ENCODE data around the gene SH3PXD2A. TPM values are rescaled to one million over a fixed set of nuclear protein-coding genes. Genes with fewer than 3 reads are reported as not detected.

SH3PXD2A gene
- total RNA-seq, 1 experiment from 2014 or later, result 4.5 TPM

DNA sequence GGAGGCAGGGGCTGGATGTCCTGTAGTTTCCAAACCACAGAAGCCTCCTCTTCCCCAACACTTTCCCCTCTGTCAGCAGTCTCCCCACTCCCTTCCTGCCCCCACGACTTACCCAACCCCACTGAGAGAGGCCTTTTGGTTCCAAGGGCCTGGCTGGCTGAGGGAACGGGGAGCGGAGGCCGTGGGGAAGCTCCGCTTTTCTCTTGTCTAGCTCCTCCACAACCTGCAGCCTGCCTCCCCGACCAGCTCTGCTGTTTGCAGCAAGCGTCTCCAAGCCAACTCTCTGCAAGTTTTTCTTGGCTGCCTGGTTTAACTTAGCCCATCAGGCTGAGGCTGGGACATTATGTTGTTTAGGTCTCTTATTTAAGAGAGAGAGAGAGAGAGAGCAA is 235.0 kb downstream of the SH3PXD2A start:
- WGBS (ENCODE audit: extremely low coverage, insufficient read length, low lambda C conversion rate), result no CpG with 5 or more reads among the region's 7 CpGs
- H4K91ac ChIP-seq (ENCODE audit: insufficient read length, low read depth, low read length), result no peak overlapping the region
- no peaks in the 10 kb centered on the region for H3K9me3 Mint-ChIP-seq

More for the DNA sequence above, 235.0 kb downstream of the SH3PXD2A start:
- Histone ChIP-seq H3K79me1 (ENCODE audit: insufficient read depth, low read depth, low read length, poor library complexity, severe bottlenecking) (no peaks in the 10 kb centered on the region), H3K18ac (ENCODE audit: insufficient read length, low read depth, low read length) (no peak overlapping the region), H2BK5ac (ENCODE audit: insufficient read length, low read length) (no peak overlapping the region), H3K14ac (ENCODE audit: insufficient read depth, low read length) (no peak overlapping the region; the same call in 1 of the 2 replicates), H4K5ac (ENCODE audit: insufficient read length, low read depth, low read length) (no peak overlapping the region), H3K4me2 (ENCODE audit: insufficient read depth, insufficient read length, low read length) (no peak overlapping the region), H3K56ac (ENCODE audit: insufficient read length, low read depth, low read length) (no peak overlapping the region), H3K79me2 (ENCODE audit: insufficient read depth, low read length) (no peaks in the 10 kb centered on the region), H3K27ac (ENCODE audit: insufficient read length, low read depth, low read length) (no peak overlapping the region), H2AK5ac (ENCODE audit: insufficient read length, low read length) (no peak overlapping the region), H3K27me3 (ENCODE audit: insufficient read depth, low read length) (no peaks in the 10 kb centered on the region), H3K9ac (ENCODE audit: extremely low read depth, insufficient read length, low read length) (no peak overlapping the region), H2BK15ac (ENCODE audit: low read depth, low read length) (no peak overlapping the region), H2BK20ac (ENCODE audit: low read depth, low read length, poor library complexity, severe bottlenecking) (no peak overlapping the region), H4K8ac (replicated peaks; ENCODE audit: insufficient read length, low read depth, low read length) (no peak overlapping the region), H2AFZ (ENCODE audit: low read length) (no peak overlapping the region), H4K20me1 (ENCODE audit: control insufficient read depth, insufficient read depth, insufficient read length) (no peaks in the 10 kb centered on the region), H3K23ac (ENCODE audit: insufficient read length, low read depth, low read length) (no peak overlapping the region), H3T11ph (ENCODE audit: low read length) (no peak overlapping the region), H3K4ac (ENCODE audit: low read depth, low read length) (no peak overlapping the region), H3K4me1 (ENCODE audit: insufficient read depth, low read length) (0 out of 2 replicates have a peak, but pooled peaks cover under 1% of the 10 kb centered on the region), H3K9me3 (ENCODE audit: control insufficient read depth, low read depth, low read length) (no peaks in the 10 kb centered on the region), H2BK120ac (ENCODE audit: low read depth, low read length, poor library complexity, severe bottlenecking) (no peak overlapping the region), H3K23me2 (ENCODE audit: insufficient read length, low read depth, low read length, poor library complexity, severe bottlenecking) (no peaks in the 10 kb centered on the region), H2BK12ac (ENCODE audit: insufficient read length, low read depth, low read length) (no peak overlapping the region)
- TF ChIP-seq, protein P1, sequence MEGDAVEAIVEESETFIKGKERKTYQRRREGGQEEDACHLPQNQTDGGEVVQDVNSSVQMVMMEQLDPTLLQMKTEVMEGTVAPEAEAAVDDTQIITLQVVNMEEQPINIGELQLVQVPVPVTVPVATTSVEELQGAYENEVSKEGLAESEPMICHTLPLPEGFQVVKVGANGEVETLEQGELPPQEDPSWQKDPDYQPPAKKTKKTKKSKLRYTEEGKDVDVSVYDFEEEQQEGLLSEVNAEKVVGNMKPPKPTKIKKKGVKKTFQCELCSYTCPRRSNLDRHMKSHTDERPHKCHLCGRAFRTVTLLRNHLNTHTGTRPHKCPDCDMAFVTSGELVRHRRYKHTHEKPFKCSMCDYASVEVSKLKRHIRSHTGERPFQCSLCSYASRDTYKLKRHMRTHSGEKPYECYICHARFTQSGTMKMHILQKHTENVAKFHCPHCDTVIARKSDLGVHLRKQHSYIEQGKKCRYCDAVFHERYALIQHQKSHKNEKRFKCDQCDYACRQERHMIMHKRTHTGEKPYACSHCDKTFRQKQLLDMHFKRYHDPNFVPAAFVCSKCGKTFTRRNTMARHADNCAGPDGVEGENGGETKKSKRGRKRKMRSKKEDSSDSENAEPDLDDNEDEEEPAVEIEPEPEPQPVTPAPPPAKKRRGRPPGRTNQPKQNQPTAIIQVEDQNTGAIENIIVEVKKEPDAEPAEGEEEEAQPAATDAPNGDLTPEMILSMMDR (conservative IDR thresholded peaks at IDR 0.05), result no peak
- Mint-ChIP-seq H3K27me3 (ENCODE audit: low read depth) (no peaks in the 10 kb centered on the region), H3K4me3 (no peak overlapping the region), H3K27ac (no peak overlapping the region), H3K4me1 (peaks cover 2 to 5% of the 10 kb centered on the region in 2 experiments), H3K36me3 (ENCODE audit: insufficient read depth in 1 of 3, low read depth in 3 of 3) (peaks cover 0 to 4% (median 0%) of the 10 kb centered on the region in 3 experiments; a peak in 2 of 7 replicates)
- no peak for DNase-seq

Measured in H9 (cell line).